Putamen (tissue), 1 donor: ENCODE measurements around the gene ARRDC4.
"Not testable (repeated sequence)": the region's sequence is repeated elsewhere in the genome, so short reads cannot be mapped to it uniquely, and the experiment has no call there.

Experiments used
- DNase-seq: peaks from one replicate; pipeline ENCODE4 v3.0.0-alpha.2; 2016; ENCODE audit warnings: low spot score

Gene ARRDC4

GRCh38 chr15:97966924-97967620, 6.6 kb downstream of the ARRDC4 start:
- no peak for DNase-seq

GRCh38 chr15:97967881-97968280, 7.4 kb downstream of the ARRDC4 start:
- no peak for DNase-seq

- no peak for DNase-seq
These were observed 7.9 kb downstream of the ARRDC4 start for GRCh38 chr15:97968380-97968779.

DNA sequence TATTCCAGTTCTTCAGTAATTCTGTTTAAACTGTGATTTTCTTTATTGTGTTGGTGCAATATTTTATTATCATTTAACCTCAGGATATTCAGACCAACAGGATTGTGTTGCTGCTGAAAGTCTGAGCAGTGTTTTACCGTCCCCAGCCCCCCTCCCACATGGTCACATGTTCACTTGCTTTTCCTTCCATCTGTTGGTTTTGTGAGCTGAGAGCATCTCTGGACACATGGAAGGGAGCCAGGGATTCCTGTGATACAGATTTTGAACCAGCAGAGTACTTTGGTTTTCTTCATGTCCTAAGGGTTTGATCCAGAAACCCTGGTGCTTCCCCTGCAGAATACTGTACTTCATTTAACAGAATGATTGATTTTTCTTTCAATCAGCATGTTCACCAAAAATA, 11.9 kb downstream of the ARRDC4 start:
- no peak for DNase-seq

GRCh38 chr15:97976129-97976528, 15.6 kb downstream of the ARRDC4 start:
- DNase-seq: no peak

DNA sequence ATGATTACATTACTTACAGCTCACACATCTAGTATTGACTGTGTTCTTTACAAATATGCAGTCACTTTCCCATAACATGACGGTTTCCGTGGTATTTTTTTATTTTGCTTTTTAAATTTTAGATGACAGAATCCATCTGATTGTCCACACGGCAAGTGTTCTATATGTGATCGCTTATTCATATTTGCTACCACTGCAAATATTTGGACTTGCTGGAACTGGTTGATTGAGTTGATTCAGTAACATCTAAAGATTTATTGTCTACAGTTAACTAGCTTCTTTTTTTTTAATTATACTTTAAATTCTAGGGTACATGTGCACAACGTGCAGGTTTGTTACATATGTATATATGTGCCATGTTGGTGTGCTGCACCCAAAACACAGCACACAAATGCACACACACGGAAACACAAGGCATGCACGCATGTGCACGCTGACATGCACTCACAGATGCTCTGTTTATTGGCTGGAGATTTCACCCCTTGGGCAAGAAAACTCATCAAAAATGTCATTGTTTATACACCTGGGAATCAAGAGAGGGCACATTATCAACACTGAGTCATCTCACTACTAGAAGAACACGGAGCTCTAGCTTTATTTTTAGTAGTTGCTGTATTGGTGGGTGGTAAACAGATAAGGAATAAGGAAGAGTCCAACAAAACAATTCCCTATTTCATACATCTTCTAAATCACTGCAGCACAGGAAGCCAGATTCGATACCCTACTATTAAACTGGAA, 16.4 kb downstream of the ARRDC4 start:
- no peak for DNase-seq

DNA sequence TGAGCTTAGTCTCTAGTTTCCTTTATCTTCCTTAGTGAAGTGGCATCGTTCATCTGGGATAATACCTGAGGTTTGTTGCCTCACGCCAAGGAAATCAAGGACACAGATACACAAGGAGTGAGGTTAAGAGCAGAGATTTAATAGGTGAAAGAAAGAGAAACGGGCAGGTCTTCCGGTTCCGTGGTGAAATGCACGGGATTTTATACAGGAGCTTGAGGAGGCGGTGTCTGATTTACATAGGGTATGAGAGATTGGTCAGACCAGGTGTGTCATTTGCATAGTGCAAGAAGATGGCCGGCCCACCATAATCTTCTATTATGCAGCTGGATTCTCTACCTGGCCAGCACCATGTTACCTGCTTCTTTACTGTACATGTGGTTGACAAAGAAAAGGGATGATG, 17.2 kb downstream of the ARRDC4 start:
- no peak for DNase-seq

GRCh38 chr15:97978401-97979139, 18.1 kb downstream of the ARRDC4 start:
- DNase-seq: no peak

GRCh38 chr15:97979140-97979520, 18.6 kb downstream of the ARRDC4 start:
- no peak for DNase-seq

- no peak for DNase-seq
These were observed 20.6 kb downstream of the ARRDC4 start for GRCh38 chr15:97981058-97981457.

DNA sequence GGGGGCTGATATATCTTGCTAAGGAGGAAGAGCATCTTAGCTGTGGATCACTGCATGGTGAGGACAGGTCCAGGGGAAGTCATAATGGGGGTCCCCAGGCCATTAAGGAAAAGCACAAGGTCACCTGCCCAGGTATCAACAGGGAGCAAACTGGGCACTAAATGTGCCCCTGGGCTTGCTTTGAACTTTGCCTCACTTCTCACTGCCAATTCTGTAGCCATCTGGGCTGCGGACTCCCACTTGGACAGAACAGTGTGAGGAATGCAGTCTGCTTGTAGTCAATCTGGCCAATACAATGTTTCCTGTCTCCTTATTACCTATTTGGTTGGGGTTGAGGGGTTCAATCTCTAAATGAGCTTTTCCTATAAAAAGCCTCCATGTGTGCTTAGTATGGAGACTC, 21.3 kb downstream of the ARRDC4 start:
- no peak for DNase-seq

DNA sequence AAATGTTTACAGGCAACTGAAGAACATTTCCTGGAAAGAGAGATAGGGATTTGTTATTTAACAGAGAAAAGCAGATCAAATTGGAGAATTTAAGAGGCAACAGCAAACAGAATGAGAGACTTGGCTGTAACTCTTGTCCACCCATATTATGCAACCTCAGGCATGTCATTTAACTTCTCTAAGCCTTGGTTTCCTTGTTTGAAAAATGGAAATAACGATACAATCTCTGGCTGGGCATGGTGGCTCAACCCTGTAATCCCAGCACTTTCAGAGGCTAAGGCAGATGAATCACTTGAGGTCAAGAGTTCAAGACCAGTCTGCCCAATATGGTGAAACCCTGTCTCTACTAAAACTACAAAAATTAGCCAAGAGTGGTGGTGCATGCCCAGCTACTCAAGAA, 23.7 kb downstream of the ARRDC4 start:
- DNase-seq: no peak

DNA sequence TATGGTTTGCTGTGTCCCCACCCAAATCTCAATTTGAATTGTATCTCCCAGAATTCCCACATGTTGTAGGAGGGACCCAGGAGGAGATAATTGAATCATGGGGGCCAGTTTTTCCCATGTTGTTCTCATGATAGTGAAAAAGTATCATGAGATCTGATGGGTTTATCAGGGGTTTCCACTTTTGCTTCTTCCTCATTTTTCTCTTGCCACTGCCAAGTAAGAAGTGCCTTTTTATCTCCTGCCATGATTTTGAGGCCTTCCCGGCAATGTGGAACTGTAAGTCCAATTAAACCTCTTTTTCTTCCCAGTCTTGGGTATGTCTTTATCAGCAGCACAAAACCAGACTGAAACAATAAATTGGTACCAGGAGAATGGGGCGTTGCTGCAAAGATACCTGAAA, 25.5 kb downstream of the ARRDC4 start:
- DNase-seq: not testable (repeated sequence)

DNA sequence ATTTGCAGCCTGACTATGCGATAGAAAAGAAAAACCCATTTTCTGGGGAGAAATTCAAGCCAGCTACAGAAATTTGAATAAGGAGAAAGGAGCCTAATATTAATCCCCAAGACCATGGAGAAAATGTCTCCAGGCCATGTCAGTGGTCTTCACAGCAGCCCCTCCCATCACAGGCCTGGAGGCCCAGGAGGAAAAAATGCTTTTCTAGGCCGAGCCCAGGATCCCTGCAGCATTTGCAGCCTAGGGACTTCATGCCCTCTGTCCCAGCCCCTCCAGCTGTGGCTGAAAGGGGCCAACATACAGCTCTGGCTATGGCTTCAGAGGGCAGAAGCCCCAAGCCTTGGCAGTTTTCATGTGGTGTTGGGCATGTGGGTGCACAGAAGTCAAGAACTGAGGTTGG, 26.3 kb downstream of the ARRDC4 start:
- DNase-seq: no peak

DNA sequence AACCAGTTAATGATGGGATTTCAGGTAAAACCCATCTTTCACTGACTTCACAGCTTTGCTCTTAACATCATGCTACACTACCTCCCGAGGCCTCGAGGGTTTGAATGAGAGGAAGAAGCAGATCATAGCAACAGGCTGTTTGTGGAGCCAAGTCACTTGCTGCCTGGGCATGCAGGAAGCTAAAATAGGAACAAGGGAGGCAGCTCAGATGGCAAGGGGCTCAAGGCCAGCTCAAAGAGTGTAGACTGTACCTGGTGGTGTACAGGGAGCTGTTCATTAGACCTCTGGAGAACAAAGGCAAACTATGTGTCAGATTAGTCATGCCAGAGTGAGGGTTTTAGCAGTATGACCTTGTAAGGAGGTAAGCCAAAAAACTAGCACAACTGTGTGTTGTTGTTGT, 28.8 kb downstream of the ARRDC4 start:
- no peak for DNase-seq

GRCh38 chr15:97991972-97992541, 31.6 kb downstream of the ARRDC4 start:
- no peak for DNase-seq

DNA sequence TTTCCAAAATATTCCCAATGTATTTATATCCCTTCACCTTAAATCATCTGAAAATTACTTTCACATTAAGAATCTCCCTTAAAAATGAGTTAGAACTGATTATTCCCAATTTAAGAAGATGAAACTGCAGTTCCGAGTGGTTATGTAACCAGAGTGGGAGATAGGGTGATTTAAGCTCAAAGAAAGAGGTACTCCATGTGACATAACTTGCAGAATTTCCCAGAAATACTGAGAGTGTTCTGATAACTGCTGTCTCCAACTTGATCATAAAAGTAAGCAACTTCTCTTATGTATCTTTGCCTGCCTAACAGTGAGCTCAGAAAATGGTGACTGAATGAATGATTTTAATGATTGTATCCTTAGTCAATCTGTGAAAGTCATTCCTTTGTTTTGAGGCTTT, 32.3 kb downstream of the ARRDC4 start:
- DNase-seq: peak; percentile 34

DNA sequence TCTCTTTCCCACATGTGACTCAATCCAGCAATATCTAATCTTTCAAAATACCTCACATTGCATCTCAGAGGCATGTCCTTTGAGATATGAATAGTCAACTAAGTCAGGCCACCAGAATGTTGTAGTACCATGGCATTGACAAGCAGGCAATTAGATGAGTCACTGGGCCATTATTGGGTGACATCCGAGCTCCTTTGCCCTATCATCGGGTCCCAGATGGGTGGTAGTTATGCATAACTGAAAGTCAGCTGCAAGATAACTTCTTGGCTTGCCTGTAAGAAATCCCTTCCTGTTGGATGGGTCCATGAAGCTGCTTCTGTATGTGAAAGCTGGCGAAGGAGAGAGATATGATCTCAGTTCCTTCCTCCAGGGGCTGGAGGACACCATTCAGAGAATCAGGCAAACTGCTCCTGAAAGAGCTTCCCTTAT, 32.8 kb downstream of the ARRDC4 start:
- no peak for DNase-seq

DNA sequence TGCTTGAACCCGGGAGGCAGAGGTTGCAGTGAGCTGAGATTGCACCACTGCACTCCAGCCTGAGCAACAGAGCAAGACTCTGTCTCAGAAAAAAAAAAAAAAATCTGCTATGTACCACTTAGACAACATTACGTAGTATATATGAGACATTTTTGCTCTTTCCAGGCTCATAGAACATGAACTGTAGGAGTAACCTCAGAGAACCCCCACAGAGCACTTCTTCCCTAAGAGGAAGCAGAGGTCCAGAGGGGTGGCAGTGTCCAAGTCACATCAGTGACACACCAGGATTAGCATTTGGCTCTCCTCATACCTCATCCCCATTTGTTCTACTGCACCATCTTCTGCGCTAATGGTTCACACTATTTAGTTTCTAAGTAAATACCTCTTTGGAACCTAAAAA, 33.7 kb downstream of the ARRDC4 start:
- no peak for DNase-seq

- DNase-seq: no peak
These were observed 34.7 kb downstream of the ARRDC4 start for GRCh38 chr15:97995192-97995591.

DNA sequence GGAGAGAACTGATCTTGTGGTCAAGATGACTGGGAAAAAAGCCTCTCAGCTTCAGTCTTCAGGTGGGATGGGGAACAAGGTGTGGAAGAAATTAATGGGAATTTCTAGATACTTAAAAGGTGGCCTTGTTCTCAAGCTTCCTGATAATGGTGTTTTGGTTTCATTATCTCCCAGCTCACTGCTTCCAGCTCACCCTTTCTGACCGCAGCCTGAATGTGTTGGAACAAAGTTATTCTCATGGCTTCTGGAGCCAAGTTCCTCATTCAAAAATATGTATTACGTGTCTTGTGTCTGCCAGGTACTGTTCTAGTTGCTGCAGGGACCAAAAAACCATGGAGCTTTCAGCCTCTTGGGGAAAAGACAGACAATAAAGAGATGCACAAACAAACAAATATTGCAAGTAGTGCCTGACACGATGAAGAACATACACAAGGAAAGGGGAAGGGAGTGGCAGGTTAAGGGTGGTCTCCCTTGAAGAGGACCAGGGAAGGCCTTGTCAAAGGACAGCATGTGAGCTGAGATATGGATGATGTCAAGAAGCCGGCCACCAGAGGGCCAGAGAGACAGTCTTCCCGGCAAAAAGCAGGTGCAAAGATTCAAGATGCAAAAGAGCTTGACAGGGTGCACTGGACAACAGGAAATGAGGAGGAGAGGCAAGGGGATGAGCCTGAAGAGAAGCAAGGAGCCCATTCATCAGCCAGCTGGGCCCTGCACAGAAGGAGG, 35.5 kb downstream of the ARRDC4 start:
- no peak for DNase-seq
